Fibroblast of lung (primary cell): ENCODE data around the gene TDRD9. TPM values are rescaled to one million over a fixed set of nuclear protein-coding genes. Genes with fewer than 3 reads are reported as not detected.

Source experiments
- DNase-seq, 2 donors: peaks; one replicate each; pipeline versions ENCODE4 v3.0.0 to v3.0.0-alpha.2; 2010; ENCODE audit warnings: low read depth in 2 of 2
- H2AFZ ChIP-seq: 2 replicates; pipeline ENCODE4 v1.5.1; 2012; ENCODE audit warnings: low read length, control low read depth, inconsistent platforms
- H3K27ac ChIP-seq: 2 replicates; pipeline ENCODE4 v1.5.1; 2011; ENCODE audit warnings: low read length, control low read depth; ENCODE audit not compliant: insufficient read depth
- H3K27me3 ChIP-seq: 2 replicates; pipeline ENCODE4 v1.5.1; 2011; ENCODE audit warnings: mild to moderate bottlenecking, low read length; ENCODE audit not compliant: control insufficient read depth, insufficient read depth
- H3K36me3 ChIP-seq: 2 replicates; pipeline ENCODE4 v1.5.1; 2011; ENCODE audit warnings: low read length; ENCODE audit not compliant: control insufficient read depth, insufficient read depth
- H3K4me1 ChIP-seq: 2 replicates; pipeline ENCODE4 v1.5.1; 2011; ENCODE audit warnings: low read length; ENCODE audit not compliant: control insufficient read depth, insufficient read depth; ENCODE audit errors: extremely low read depth
- H3K4me2 ChIP-seq: 2 replicates; pipeline ENCODE4 v1.5.1; 2011; ENCODE audit warnings: low read length, control low read depth; ENCODE audit not compliant: insufficient read depth; ENCODE audit errors: extremely low read depth
- H3K4me3 ChIP-seq, 4 experiments: fragments of 200-600 bp in 1 of 4; sonication (generic) in 1 of 4; replicated peaks in 1 of 4; 2 replicates each; pipeline ENCODE4 v1.5.1; 2011 to 2016; ENCODE audit warnings: low read length in 4 of 4, low read depth in 3 of 4, mild to moderate bottlenecking in 3 of 4, control low read depth in 2 of 4, inconsistent platforms in 1 of 4, mixed read lengths in 1 of 4; ENCODE audit not compliant: insufficient read depth in 1 of 4; ENCODE audit errors: control extremely low read depth in 1 of 4
- H3K79me2 ChIP-seq: 2 replicates; pipeline ENCODE4 v1.5.1; 2012; ENCODE audit warnings: mild to moderate bottlenecking, low read length, inconsistent platforms; ENCODE audit not compliant: control insufficient read depth, insufficient read depth
- H3K9ac ChIP-seq: 2 replicates; pipeline ENCODE4 v1.5.1; 2011; ENCODE audit warnings: mild to moderate bottlenecking, low read length, control low read depth; ENCODE audit not compliant: insufficient read depth
- H3K9me3 ChIP-seq: 2 replicates; pipeline ENCODE4 v1.5.1; 2012; ENCODE audit warnings: low read depth, low read length; ENCODE audit not compliant: control insufficient read depth, insufficient read depth
- H4K20me1 ChIP-seq: 2 replicates; pipeline ENCODE4 v1.5.1; 2011; ENCODE audit warnings: low read length; ENCODE audit not compliant: control insufficient read depth, insufficient read depth; ENCODE audit errors: extremely low read depth
- CTCF ChIP-seq, 2 donors: IDR thresholded peaks in 1 of 2; conservative IDR thresholded peaks in 1 of 2; 1 replicate in 1 of 2; 2 replicates in 1 of 2; pipeline ENCODE4 v1.5.1; 2011 to 2012; ENCODE audit warnings: low read length in 2 of 2, control low read depth in 1 of 2, inconsistent platforms in 1 of 2, low read depth in 1 of 2, mild to moderate bottlenecking in 1 of 2
- EZH2 ChIP-seq: IDR thresholded peaks from 2 replicates; pipeline ENCODE4 v1.5.1; 2012; ENCODE audit warnings: low read length, control low read depth, mild to moderate bottlenecking; ENCODE audit errors: missing control alignments
- polyA plus RNA-seq, 2 donors: library from polyadenylated mRNA; depleted of rRNA in 1 of 2; stranded (reverse) in 1 of 2; unstranded in 1 of 2; fragments of >200 nt; gene quantifications; 2 replicates each; pipeline ENCODE4 v1.2.1, GENCODE V29; 2011 to 2012; ENCODE audit warnings: missing spikeins in 1 of 2
- total RNA-seq: library from RNA; depleted of rRNA; stranded (reverse); fragments of >200 nt; gene quantifications from 2 replicates; pipeline ENCODE4 v1.2.1, GENCODE V29; 2014

TDRD9 gene
- total and polyA plus RNA-seq, 2 donors (not counting 1 experiment from before 2014, with no cell fraction given): 0.28 to 0.50 TPM

- Histone ChIP-seq H2AFZ (no peak overlapping the region), H3K4me3 (no peak overlapping the region), H3K79me2 (no peaks in the 10 kb centered on the region), H3K4me2 (no peak overlapping the region), H3K4me1 (no peaks in the 10 kb centered on the region), H3K9ac (no peak overlapping the region), H3K27me3 (no peaks in the 10 kb centered on the region), H3K27ac (no peak overlapping the region), H4K20me1 (no peaks in the 10 kb centered on the region), H3K9me3 (no peaks in the 10 kb centered on the region), H3K36me3 (no peaks in the 10 kb centered on the region)
- DNase-seq: no peak
- TF ChIP-seq CTCF (conservative IDR thresholded peaks at IDR 0.05 in 1 of 2, IDR thresholded peaks at IDR 0.05 in 1 of 2; ENCODE audit: low read depth in 1 of 2, low read length in 2 of 2) (no peak), EZH2 (no peak)
Observed at GRCh38 chr14:104099096-104100041, 171.1 kb downstream of the TDRD9 start.

- no peak overlapping the region for H3K4me2 ChIP-seq
- no peaks in the 10 kb centered on the region for H3K9me3 ChIP-seq
- no peaks in the 10 kb centered on the region for H3K4me1 ChIP-seq
- H3K4me3 ChIP-seq: no peak overlapping the region
- DNase-seq: no peak
- TF ChIP-seq CTCF (conservative IDR thresholded peaks at IDR 0.05 in 1 of 2, IDR thresholded peaks at IDR 0.05 in 1 of 2; ENCODE audit: low read depth in 1 of 2, low read length in 2 of 2) (no peak), EZH2 (no peak)
- H4K20me1 ChIP-seq: no peaks in the 10 kb centered on the region
- no peaks in the 10 kb centered on the region for H3K36me3 ChIP-seq
- H2AFZ ChIP-seq: no peak overlapping the region
- H3K27me3 ChIP-seq: no peaks in the 10 kb centered on the region
- no peak overlapping the region for H3K27ac ChIP-seq
- no peaks in the 10 kb centered on the region for H3K79me2 ChIP-seq
- no peak overlapping the region for H3K9ac ChIP-seq
Observed at GRCh38 chr14:104100171-104101085, 172.2 kb downstream of the TDRD9 start.

- Histone ChIP-seq H3K9ac (no peak overlapping the region), H3K4me2 (no peak overlapping the region), H3K36me3 (no peaks in the 10 kb centered on the region), H3K27ac (no peak overlapping the region), H3K9me3 (no peaks in the 10 kb centered on the region), H4K20me1 (no peaks in the 10 kb centered on the region), H2AFZ (no peak overlapping the region), H3K27me3 (no peaks in the 10 kb centered on the region), H3K79me2 (no peaks in the 10 kb centered on the region), H3K4me3 (no peak overlapping the region), H3K4me1 (no peaks in the 10 kb centered on the region)
- DNase-seq: no peak
- no peak for TF ChIP-seq CTCF (conservative IDR thresholded peaks at IDR 0.05 in 1 of 2, IDR thresholded peaks at IDR 0.05 in 1 of 2; ENCODE audit: low read depth in 1 of 2, low read length in 2 of 2)
- no peak for TF ChIP-seq EZH2
Observed at GRCh38 chr14:104101086-104101621, 172.9 kb downstream of the TDRD9 start.
